RKO (cell line): ENCODE results near the gene MTERF4.

ENCODE experiments used
- DNase-seq: peaks from one replicate; pipeline ENCODE4 v3.0.0-alpha.2; 2016; ENCODE audit warnings: low spot score

MTERF4 gene

GRCh38 chr2:241102239-241102803 is at the start of gene MTERF4:
TSS of gene MTERF4 (minus strand) at chr2:241102287. CDS start at chr2:241102273, 14 bp downstream.
- peak; percentile 86 for DNase-seq

- peak; percentile 38 for DNase-seq
Measured at GRCh38 chr2:241150660-241151530, 48.8 kb upstream of the MTERF4 start.

- peak; percentile 94 for DNase-seq
Measured at GRCh38 chr2:241149925-241150659, 48.0 kb upstream of the MTERF4 start, which contains the start of gene PPP1R7. TSS of gene PPP1R7 (plus strand) at chr2:241150467. CDS start at chr2:241150496, 29 bp downstream.

- DNase-seq, result no peak
Measured at GRCh38 chr2:241149675-241149924, 47.5 kb upstream of the MTERF4 start.

GRCh38 chr2:241148891-241149674 is 47.0 kb upstream of the MTERF4 start, which contains the start of gene PASK:
TSS of gene PASK (minus strand) at chr2:241149472. CDS start at chr2:241143032, 6,440 bp downstream.
- DNase-seq, result peak; percentile 98

- DNase-seq, result peak; percentile 10
Measured at GRCh38 chr2:241148239-241148638, 46.2 kb upstream of the MTERF4 start.

- DNase-seq, result no peak
Measured at GRCh38 chr2:241147336-241147735, 45.2 kb upstream of the MTERF4 start.

- DNase-seq, result no peak
Measured at GRCh38 chr2:241146286-241146685, 44.2 kb upstream of the MTERF4 start.

- DNase-seq, result no peak
Measured at GRCh38 chr2:241142593-241142992, 40.5 kb upstream of the MTERF4 start.

GRCh38 chr2:241142063-241142462 is 40.0 kb upstream of the MTERF4 start:
- no peak for DNase-seq

- no peak for DNase-seq
Measured at GRCh38 chr2:241141214-241141770, 39.2 kb upstream of the MTERF4 start.

- no peak for DNase-seq
Measured at GRCh38 chr2:241140445-241140840, 38.4 kb upstream of the MTERF4 start.

- DNase-seq, result no peak
Measured at GRCh38 chr2:241139531-241140444, 37.7 kb upstream of the MTERF4 start.

- no peak for DNase-seq
Measured at GRCh38 chr2:241138471-241138870, 36.4 kb upstream of the MTERF4 start.

GRCh38 chr2:241137276-241138190 is 35.4 kb upstream of the MTERF4 start:
- no peak for DNase-seq

- DNase-seq, result no peak
Measured at GRCh38 chr2:241136661-241137260, 34.7 kb upstream of the MTERF4 start.

GRCh38 chr2:241136191-241136590 is 34.1 kb upstream of the MTERF4 start:
- no peak for DNase-seq

- DNase-seq, result no peak
Measured at GRCh38 chr2:241135737-241136136, 33.6 kb upstream of the MTERF4 start.

GRCh38 chr2:241134711-241135110 is 32.6 kb upstream of the MTERF4 start:
- no peak for DNase-seq
